Activated CD4-positive, alpha-beta T cell treated with anti-CD3 and anti-CD28 coated beads for 36 hours (primary cell): ENCODE results near the gene PON2. TPM values are rescaled to one million over a fixed set of nuclear protein-coding genes. Genes with fewer than 3 reads are reported as not detected.

Experiments used
- ATAC-seq: fragments of 200-7000 bp; cut with Tn5 transposase; one replicate; pipeline ENCODE4 v1.10.0; 2021; ENCODE audit warnings: mild to moderate bottlenecking, moderate library complexity
- CTCF ChIA-PET: fragments of 350-600 bp; sonication (Branson Sonifier 250); formaldehyde crosslinking; loops from one replicate; lab custom pipeline; 2021; ENCODE audit warnings: antibody characterized with exemption; lab: Charles Lee
- POLR2A ChIA-PET: fragments of 350-600 bp; sonication (Branson Sonifier 250); formaldehyde crosslinking; loops from one replicate; lab custom pipeline; 2021; ENCODE audit warnings: antibody characterized with exemption, inconsistent platforms; lab: Charles Lee
- DNase-seq: peaks from one replicate; pipeline ENCODE4 v3.0.0-alpha.2; 2020
- H3K27ac Mint-ChIP-seq: one replicate; pipeline ENCODE4 v1.8.0; 2021; ENCODE audit warnings: mixed read lengths
- H3K27me3 Mint-ChIP-seq: one replicate; pipeline ENCODE4 v1.8.0; 2021; ENCODE audit warnings: mixed read lengths
- H3K36me3 Mint-ChIP-seq: one replicate; pipeline ENCODE4 v1.8.0; 2021; ENCODE audit warnings: low read depth, mixed read lengths
- H3K4me1 Mint-ChIP-seq: one replicate; pipeline ENCODE4 v1.8.0; 2021; ENCODE audit warnings: mixed read lengths
- H3K4me3 Mint-ChIP-seq: one replicate; pipeline ENCODE4 v1.8.0; 2021; ENCODE audit warnings: mild to moderate bottlenecking, moderate library complexity, mixed read lengths
- H3K9me3 Mint-ChIP-seq: one replicate; pipeline ENCODE4 v1.8.0; 2021; ENCODE audit warnings: low read depth, mixed read lengths
- intact Hi-C, 2 experiments: fragments of 100-400 bp; cut with DNase I in 1 of 2; cut with micrococcal nuclease in 1 of 2; formaldehyde crosslinking; loops; one replicate each; pipeline versions ENCODE4 v1.14.2 to v1.15.1; 2022 to 2024; cut with DNase I, micrococcal nuclease
- total RNA-seq, 2 experiments: library from RNA; stranded (reverse); gene quantifications; one replicate each; pipeline ENCODE4 v1.2.3, GENCODE V29; 2021

Gene PON2
- total RNA-seq, 2 experiments from 2014 or later = 4.5 to 4.9 TPM

DNA sequence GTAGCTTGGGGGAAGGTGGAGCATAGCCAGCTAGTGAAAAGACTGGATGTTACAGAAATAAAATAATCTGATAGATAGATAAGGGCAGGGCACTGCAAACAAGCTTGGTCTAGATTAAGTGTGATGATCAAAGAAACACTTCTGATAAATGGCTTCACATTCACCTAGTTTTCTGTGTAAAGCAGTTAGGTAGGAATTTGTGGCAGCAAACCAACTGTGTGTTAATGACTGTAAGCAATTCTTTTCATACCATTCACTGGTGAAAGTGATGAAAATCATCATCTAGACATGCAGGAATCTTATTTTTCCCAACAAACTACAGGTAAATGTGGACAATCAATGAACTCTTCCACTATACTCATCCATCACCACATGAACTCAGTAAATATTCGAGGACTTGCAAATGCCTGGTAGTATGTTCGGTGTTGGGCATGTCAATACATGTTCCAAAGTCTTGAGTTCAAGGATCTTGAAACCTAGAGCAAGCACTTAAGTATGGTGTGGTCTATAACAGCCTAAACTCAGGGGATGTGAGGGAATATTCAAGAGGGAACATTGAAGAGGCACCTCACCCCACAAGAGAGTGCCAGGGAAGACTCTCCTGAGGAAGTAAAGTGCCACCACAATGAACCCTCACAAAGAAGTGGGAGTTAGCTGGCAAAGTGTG, 59.1 kb downstream of the PON2 start:
- H3K4me3 Mint-ChIP-seq = no peak overlapping the region
- ChIA-PET CTCF (no interaction called here), POLR2A (no interaction called here)
- peaks cover 2% of the 10 kb centered on the region for H3K9me3 Mint-ChIP-seq
- H3K36me3 Mint-ChIP-seq = no peaks in the 10 kb centered on the region
- intact Hi-C loops = no loop called here
- ATAC-seq (no peak), DNase-seq (no peak)
- H3K27me3 Mint-ChIP-seq = peaks cover 4% of the 10 kb centered on the region
- H3K27ac Mint-ChIP-seq = no peak overlapping the region
- no peaks in the 10 kb centered on the region for H3K4me1 Mint-ChIP-seq

DNA sequence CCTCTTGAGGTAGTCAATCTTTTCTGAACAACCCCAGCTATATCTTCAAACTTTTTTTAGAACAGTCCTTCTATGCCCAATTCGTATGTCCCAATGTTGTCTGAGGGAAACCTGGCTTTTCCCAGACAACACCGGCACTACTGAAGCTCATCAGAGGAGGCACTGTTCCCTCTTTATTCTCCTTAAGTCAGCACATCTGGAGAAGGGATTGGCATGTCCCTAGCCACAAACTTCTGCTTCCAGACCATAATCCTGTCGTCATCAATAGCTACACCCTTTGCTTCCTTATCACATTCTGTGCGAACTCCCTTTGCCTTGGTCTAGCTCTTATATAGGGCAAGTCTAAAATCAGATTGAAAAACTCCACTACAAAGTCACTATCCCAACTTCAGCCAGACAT, 61.5 kb downstream of the PON2 start:
- peaks cover 3% of the 10 kb centered on the region for H3K27me3 Mint-ChIP-seq
- H3K4me1 Mint-ChIP-seq = no peaks in the 10 kb centered on the region
- H3K4me3 Mint-ChIP-seq = no peak overlapping the region
- no peaks in the 10 kb centered on the region for H3K36me3 Mint-ChIP-seq
- ChIA-PET POLR2A (no interaction called here), CTCF (interaction anchor here (1.5 kb wide), 1 partner anchor 103 kb away, joined by 5 read pairs; no protein-coding TSS in a partner anchor)
- no peaks in the 10 kb centered on the region for H3K9me3 Mint-ChIP-seq
- DNase-seq = no peak
- no peak for ATAC-seq
- intact Hi-C loops = no loop called here
- no peak overlapping the region for H3K27ac Mint-ChIP-seq

DNA sequence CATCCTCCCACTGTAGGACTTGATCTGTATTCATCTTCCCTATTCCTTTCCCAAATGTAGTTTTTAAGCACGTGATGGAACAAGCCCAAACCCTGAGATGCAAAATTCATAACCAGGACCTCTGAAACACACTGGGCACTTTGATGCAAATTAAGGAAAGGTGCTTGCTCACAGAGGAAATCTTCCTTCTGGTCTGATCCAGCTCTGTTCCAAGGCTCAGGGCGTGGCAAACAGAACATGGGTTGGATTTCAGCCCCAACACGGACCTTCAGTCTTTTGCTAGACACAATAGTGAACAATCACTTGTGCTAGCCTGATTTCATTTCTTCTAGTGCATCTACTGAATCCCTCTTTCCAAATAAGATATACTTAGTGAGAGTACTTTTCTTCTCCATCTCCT, 66.6 kb downstream of the PON2 start:
- no peaks in the 10 kb centered on the region for H3K4me1 Mint-ChIP-seq
- no peaks in the 10 kb centered on the region for H3K9me3 Mint-ChIP-seq
- H3K36me3 Mint-ChIP-seq = no peaks in the 10 kb centered on the region
- CTCF ChIA-PET = interaction anchor here (1.2 kb wide), 1 partner anchor 109 kb away, joined by 3 read pairs; no protein-coding TSS in a partner anchor
- H3K27ac Mint-ChIP-seq = no peak overlapping the region
- DNase-seq (no peak), ATAC-seq (no peak)
- peaks cover 4% of the 10 kb centered on the region for H3K27me3 Mint-ChIP-seq
- intact Hi-C loops = no loop called here
- no peak overlapping the region for H3K4me3 Mint-ChIP-seq
- POLR2A ChIA-PET = no interaction called here

DNA sequence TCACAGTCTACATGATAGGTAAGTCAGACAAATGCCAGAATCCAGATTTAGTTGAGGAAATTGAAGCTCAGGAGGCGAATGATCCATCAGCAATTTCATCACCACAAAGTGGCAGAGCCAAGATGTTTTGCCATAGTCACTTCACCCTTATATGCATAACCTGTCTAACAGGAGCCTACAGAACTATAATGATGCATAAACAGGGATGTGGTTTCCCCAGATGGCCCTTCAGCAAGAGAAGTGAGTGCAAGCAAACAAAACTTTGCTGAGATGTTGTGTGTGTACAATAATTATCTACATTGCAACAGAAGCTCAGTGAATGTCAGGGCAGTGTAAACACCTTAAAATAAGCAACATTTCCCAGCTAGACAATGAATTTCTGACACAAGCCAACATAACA, 67.2 kb downstream of the PON2 start:
- Mint-ChIP-seq H3K27me3 (peaks cover 5% of the 10 kb centered on the region), H3K27ac (no peak overlapping the region), H3K4me3 (no peak overlapping the region), H3K4me1 (no peaks in the 10 kb centered on the region), H3K36me3 (no peaks in the 10 kb centered on the region), H3K9me3 (no peaks in the 10 kb centered on the region)
- DNase-seq = no peak
- ATAC-seq = no peak
- intact Hi-C loops = no loop called here
- POLR2A ChIA-PET = no interaction called here
- CTCF ChIA-PET = interaction anchor here (1.2 kb wide), 1 partner anchor 109 kb away, joined by 3 read pairs; no protein-coding TSS in a partner anchor

DNA sequence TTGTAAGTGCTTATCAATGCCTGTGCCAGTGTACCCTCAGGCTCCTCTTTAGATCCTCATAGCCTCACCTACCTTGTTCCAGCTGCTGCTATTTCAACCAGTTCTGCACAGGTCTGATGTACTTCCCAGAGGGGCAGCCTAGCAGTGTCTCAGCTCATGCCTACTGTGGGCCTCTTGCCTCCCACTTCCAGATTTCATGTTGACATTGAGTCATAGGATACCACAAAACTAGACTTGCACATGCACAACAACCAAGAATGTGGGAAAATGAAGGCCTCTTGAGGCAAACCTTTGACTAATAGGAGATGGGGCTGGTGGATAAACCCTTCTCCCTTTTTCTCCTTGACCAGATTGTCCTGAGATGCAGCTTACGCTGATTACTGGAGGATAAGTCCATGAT, 69.7 kb downstream of the PON2 start:
- Mint-ChIP-seq H3K36me3 (no peaks in the 10 kb centered on the region), H3K9me3 (no peaks in the 10 kb centered on the region), H3K27ac (no peak overlapping the region), H3K4me3 (no peak overlapping the region), H3K4me1 (no peaks in the 10 kb centered on the region), H3K27me3 (peaks cover 7% of the 10 kb centered on the region)
- CTCF ChIA-PET = no interaction called here
- intact Hi-C loops = no loop called here
- POLR2A ChIA-PET = no interaction called here
- no peak for DNase-seq
- no peak for ATAC-seq

DNA sequence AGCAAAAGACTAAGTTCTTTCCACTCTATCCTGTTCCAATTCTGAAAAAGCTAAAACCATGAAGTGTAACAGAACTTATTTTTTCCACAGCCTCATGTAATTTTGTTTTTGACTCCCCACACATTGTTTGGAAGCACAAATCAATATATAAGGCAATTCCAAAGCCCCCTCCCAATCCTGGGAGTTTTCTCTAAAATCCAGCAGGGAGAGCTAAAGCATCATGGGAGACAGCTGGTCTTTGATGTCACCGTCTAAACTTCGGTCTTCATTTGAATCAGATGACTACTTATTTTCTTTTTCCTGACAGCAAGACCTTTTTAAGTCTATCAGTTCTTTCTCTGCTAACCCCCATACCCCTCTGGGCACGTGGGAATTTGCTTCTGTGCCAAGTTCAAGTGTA, 77.2 kb downstream of the PON2 start:
- no peaks in the 10 kb centered on the region for H3K36me3 Mint-ChIP-seq
- H3K27me3 Mint-ChIP-seq = peaks cover 7% of the 10 kb centered on the region
- no peak overlapping the region for H3K27ac Mint-ChIP-seq
- DNase-seq (no peak), ATAC-seq (no peak)
- intact Hi-C loops = no loop called here
- ChIA-PET POLR2A (no interaction called here), CTCF (interaction anchor here (0.5 kb wide), 1 partner anchor 119 kb away, joined by 3 read pairs; no protein-coding TSS in a partner anchor)
- H3K9me3 Mint-ChIP-seq = no peaks in the 10 kb centered on the region
- H3K4me1 Mint-ChIP-seq = no peaks in the 10 kb centered on the region
- no peak overlapping the region for H3K4me3 Mint-ChIP-seq

Other genes starting within 250 kb of the PON2 start
- gene PON1, start 110.5 kb downstream of the PON2 start, total RNA-seq = not detected
- not detected for gene PON3, start 38.7 kb downstream of the PON2 start, total RNA-seq
- gene ASB4, start 50.9 kb upstream of the PON2 start, total RNA-seq = not detected
- gene PDK4, start 161.5 kb upstream of the PON2 start, total RNA-seq = not detected